ENCODE data around the gene SENP2. TPM values are rescaled to one million over a fixed set of nuclear protein-coding genes. Genes with fewer than 3 reads are reported as not detected.
"Not testable (repeated sequence)": the region's sequence is repeated elsewhere in the genome, so short reads cannot be mapped to it uniquely, and the experiment has no call there.

SENP2 gene
- total RNA-seq, 1 donor, result 24.6 TPM

GRCh38 chr3:185639632-185640206 is 53.6 kb downstream of the SENP2 start:
- no peak for DNase-seq (ENCODE audit: insufficient read length, low spot score, missing footprints)
- H4K20me1 ChIP-seq (ENCODE audit: insufficient read depth, low read length), result no peaks in the 10 kb centered on the region
- H3K27ac ChIP-seq (ENCODE audit: low read depth, low read length), result no peak overlapping the region
- no peaks in the 10 kb centered on the region for H3K9me3 ChIP-seq (ENCODE audit: low read depth, low read length)
- no peaks in the 10 kb centered on the region for H3K4me1 ChIP-seq (ENCODE audit: insufficient read depth, low read length)
- no peak overlapping the region for H3K4me2 ChIP-seq (ENCODE audit: insufficient read depth, low read length)
- peaks cover 11% of the 10 kb centered on the region for H3K36me3 ChIP-seq (ENCODE audit: insufficient read depth, low read length)
- H2AFZ ChIP-seq (ENCODE audit: low read length), result no peak overlapping the region
- H3K79me2 ChIP-seq (ENCODE audit: insufficient read depth, low read length), result no peaks in the 10 kb centered on the region
- no peaks in the 10 kb centered on the region for H3K27me3 ChIP-seq (ENCODE audit: insufficient read depth, low read length)
- no peak for TF ChIP-seq CTCF (IDR thresholded peaks at IDR 0.05; ENCODE audit: extremely low read depth, low read depth, low read length)
- no peak overlapping the region for H3K4me3 ChIP-seq (ENCODE audit: insufficient read depth, low read length)

DNA sequence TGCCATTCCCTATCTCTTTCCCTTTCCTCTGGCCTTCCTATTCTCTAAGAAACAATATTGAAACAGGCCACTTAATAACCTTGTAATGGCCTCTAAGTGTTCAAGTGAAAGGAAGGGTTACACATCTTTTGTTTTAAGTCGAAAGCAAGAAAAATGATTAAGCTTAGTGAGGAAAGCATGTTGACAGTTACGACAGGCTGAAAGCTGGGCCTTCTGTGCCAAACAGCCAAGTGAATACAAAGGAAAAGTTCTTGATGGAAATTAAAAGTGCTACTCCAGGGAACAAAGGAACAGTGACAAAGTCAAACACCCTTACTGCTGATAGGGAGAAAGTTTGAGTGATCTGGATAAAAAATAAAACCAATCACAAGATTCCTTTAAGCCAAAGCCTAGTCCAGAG is 54.2 kb downstream of the SENP2 start:
- no peaks in the 10 kb centered on the region for H3K4me1 ChIP-seq (ENCODE audit: insufficient read depth, low read length)
- no peaks in the 10 kb centered on the region for H3K27me3 ChIP-seq (ENCODE audit: insufficient read depth, low read length)
- H3K79me2 ChIP-seq (ENCODE audit: insufficient read depth, low read length), result no peaks in the 10 kb centered on the region
- H3K4me3 ChIP-seq (ENCODE audit: insufficient read depth, low read length), result no peak overlapping the region
- peaks cover 12% of the 10 kb centered on the region for H3K36me3 ChIP-seq (ENCODE audit: insufficient read depth, low read length)
- no peak overlapping the region for H2AFZ ChIP-seq (ENCODE audit: low read length)
- DNase-seq (ENCODE audit: insufficient read length, low spot score, missing footprints), result no peak
- H3K9me3 ChIP-seq (ENCODE audit: low read depth, low read length), result no peaks in the 10 kb centered on the region
- H3K4me2 ChIP-seq (ENCODE audit: insufficient read depth, low read length), result no peak overlapping the region
- no peaks in the 10 kb centered on the region for H4K20me1 ChIP-seq (ENCODE audit: insufficient read depth, low read length)
- TF ChIP-seq CTCF (IDR thresholded peaks at IDR 0.05; ENCODE audit: extremely low read depth, low read depth, low read length), result no peak
- no peak overlapping the region for H3K27ac ChIP-seq (ENCODE audit: low read depth, low read length)

DNA sequence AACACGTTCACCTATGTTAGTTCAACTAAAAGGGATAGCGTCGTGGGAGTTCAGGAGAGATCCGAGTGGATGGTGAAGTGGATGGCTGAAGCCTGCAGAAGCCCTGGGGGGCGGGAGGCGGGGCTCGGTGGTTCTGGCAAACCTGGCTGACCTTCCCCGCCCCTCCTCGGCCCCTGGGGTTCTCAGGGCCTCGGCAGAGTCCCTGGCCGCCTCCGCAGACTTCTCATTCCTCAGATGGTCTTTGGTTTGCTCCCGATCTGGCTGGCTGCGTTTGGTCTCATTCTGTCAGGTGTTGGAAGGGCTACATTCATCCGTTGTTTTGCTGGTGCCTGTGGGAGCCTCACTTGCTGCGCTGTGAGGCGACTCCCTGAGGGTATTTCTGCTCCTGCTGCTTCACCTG is 59.1 kb downstream of the SENP2 start:
- H3K36me3 ChIP-seq (ENCODE audit: insufficient read depth, low read length), result peaks cover 46% of the 10 kb centered on the region
- not testable (repeated sequence) for H3K79me2 ChIP-seq (ENCODE audit: insufficient read depth, low read length)

GRCh38 chr3:185645596-185646381 is 59.7 kb downstream of the SENP2 start:
- no peaks in the 10 kb centered on the region for H3K27me3 ChIP-seq (ENCODE audit: insufficient read depth, low read length)
- no peak for TF ChIP-seq CTCF (IDR thresholded peaks at IDR 0.05; ENCODE audit: extremely low read depth, low read depth, low read length)
- peak; percentile 38 for DNase-seq (ENCODE audit: insufficient read length, low spot score, missing footprints)
- peaks cover 46% of the 10 kb centered on the region for H3K36me3 ChIP-seq (ENCODE audit: insufficient read depth, low read length)
- H4K20me1 ChIP-seq (ENCODE audit: insufficient read depth, low read length), result no peaks in the 10 kb centered on the region
- no peak overlapping the region for H3K4me2 ChIP-seq (ENCODE audit: insufficient read depth, low read length)
- no peaks in the 10 kb centered on the region for H3K79me2 ChIP-seq (ENCODE audit: insufficient read depth, low read length)
- no peak overlapping the region for H2AFZ ChIP-seq (ENCODE audit: low read length)
- H3K9me3 ChIP-seq (ENCODE audit: low read depth, low read length), result no peaks in the 10 kb centered on the region
- no peak overlapping the region for H3K27ac ChIP-seq (ENCODE audit: low read depth, low read length)
- H3K4me1 ChIP-seq (ENCODE audit: insufficient read depth, low read length), result peaks cover 5% of the 10 kb centered on the region
- no peak overlapping the region for H3K4me3 ChIP-seq (ENCODE audit: insufficient read depth, low read length)

More for the DNA sequence above, 59.1 kb downstream of the SENP2 start:
- H3K27ac ChIP-seq (ENCODE audit: low read depth, low read length); H3K9me3 ChIP-seq (ENCODE audit: low read depth, low read length); DNase-seq (ENCODE audit: insufficient read length, low spot score, missing footprints); H4K20me1 ChIP-seq (ENCODE audit: insufficient read depth, low read length); H3K4me2 ChIP-seq (ENCODE audit: insufficient read depth, low read length); H3K4me1 ChIP-seq (ENCODE audit: insufficient read depth, low read length); H3K27me3 ChIP-seq (ENCODE audit: insufficient read depth, low read length); H3K4me3 ChIP-seq (ENCODE audit: insufficient read depth, low read length); H2AFZ ChIP-seq (ENCODE audit: low read length): not testable (repeated sequence)

Measured in osteoblast (primary cell).